Body of pancreas (tissue), 4 donors: ENCODE data around the gene ATP6V0A1.

Experiments
- POLR2A ChIP-seq, 3 donors: fragments of 450-650 bp; IDR thresholded peaks; one replicate each; pipeline ENCODE4 v1.6.1; 2016; ENCODE audit warnings: antibody characterized with exemption in 3 of 3, mild to moderate bottlenecking in 2 of 3
- TF ChIP-seq, protein P1 (sequence below), 7 experiments: fragments of 450-650 bp in 4 of 7; fragments of 200-600 bp in 3 of 7; sonication (generic) in 3 of 7; IDR thresholded peaks; one replicate each; pipeline ENCODE4 v1.5.1; 2016 to 2019; ENCODE audit warnings: antibody characterized with exemption in 7 of 7

DNA sequence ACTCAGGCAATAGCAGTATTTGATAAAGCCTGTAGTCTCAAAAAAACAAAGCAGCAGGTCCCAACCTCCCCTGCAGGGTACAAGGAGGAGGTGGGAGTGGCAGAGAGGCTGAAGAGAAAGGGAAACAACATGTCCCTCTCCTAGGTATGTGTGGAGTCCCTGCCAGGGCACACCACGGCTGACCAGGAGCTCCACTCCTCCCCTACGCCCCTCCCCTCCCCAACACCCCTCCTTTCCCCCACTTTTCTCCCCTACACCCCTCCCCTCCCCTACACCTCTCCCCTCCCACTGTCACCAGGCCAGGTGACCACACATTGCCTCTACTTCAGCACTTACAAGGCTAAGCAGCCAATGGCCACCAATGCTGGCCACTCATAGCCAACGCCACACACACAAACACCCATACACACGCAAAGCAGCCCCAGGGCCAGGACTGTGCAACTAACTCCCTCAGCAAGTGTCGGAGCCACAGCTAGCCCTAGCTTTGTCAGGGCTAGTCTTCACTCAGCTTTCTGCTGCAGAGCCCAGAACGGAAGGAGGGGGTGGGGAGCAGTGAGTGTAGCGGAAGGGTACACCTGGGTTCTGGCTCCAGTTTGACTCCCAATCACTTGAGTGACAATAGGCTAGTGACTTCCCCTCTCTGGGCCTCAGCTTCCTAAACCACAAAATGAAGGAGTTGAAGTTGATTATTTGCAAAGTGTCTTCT, 43.8 kb upstream of the ATP6V0A1 start:
- TF ChIP-seq, protein P1, sequence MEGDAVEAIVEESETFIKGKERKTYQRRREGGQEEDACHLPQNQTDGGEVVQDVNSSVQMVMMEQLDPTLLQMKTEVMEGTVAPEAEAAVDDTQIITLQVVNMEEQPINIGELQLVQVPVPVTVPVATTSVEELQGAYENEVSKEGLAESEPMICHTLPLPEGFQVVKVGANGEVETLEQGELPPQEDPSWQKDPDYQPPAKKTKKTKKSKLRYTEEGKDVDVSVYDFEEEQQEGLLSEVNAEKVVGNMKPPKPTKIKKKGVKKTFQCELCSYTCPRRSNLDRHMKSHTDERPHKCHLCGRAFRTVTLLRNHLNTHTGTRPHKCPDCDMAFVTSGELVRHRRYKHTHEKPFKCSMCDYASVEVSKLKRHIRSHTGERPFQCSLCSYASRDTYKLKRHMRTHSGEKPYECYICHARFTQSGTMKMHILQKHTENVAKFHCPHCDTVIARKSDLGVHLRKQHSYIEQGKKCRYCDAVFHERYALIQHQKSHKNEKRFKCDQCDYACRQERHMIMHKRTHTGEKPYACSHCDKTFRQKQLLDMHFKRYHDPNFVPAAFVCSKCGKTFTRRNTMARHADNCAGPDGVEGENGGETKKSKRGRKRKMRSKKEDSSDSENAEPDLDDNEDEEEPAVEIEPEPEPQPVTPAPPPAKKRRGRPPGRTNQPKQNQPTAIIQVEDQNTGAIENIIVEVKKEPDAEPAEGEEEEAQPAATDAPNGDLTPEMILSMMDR (IDR thresholded peaks at IDR 0.05), result no peak
- TF ChIP-seq POLR2A (IDR thresholded peaks at IDR 0.05), result no peak
